ENCODE data around the gene MAPK4.
"Not testable (repeated sequence)": the region's sequence is repeated elsewhere in the genome, so short reads cannot be mapped to it uniquely, and the experiment has no call there.

MAPK4 gene

DNA sequence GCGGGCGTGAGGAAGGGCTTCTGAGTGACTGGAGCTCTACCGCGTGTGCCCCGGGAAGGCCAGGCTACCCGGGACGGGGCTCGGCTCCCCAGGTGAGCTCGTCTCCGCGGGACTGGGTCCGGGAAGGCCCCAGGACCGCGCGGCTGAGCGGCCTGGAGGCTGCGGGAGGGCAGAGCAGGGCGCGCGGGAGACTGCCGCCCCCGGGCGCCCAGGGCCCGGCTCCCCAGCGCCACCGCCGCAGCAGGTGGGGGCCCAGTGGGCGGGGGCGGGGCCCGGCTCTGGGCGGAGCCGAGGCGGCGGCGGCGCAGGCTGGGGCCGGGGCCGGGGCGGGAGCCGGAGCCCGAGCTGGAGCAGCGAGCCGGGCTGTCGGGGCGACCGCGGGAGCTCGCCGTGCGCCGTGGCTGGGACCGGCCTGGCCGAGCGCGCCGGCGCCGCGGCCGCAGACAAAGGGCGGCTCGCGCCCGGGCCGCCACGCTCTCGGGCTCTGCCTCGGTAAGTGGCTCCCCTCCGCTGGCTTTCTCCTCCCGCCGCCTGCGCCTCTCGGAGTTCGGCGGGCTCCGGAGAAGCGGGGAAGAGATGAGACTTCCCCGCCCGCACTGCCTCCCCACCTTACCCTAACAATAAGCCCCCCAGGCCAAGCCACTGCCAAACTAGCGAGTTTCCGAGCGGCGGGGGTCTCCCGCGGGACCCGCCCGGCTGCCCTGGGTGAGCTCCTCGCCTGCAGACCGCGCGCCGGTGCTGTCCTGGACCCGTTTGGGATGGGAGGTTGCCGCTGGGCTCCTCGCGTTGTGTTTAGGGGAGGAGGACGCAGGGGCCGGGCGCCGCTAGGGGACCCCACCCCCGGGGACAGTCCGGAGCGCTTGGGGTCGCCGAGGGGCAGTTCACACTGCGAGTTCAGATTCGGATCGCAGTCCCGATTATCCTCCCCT, at the start of gene MAPK4:
MAPK4 (plus strand) TSS at position 336 of the 929 bp plus-strand sequence. CDS start 103,872 bp downstream, outside the sequence.
- no peak for DNase-seq

DNA sequence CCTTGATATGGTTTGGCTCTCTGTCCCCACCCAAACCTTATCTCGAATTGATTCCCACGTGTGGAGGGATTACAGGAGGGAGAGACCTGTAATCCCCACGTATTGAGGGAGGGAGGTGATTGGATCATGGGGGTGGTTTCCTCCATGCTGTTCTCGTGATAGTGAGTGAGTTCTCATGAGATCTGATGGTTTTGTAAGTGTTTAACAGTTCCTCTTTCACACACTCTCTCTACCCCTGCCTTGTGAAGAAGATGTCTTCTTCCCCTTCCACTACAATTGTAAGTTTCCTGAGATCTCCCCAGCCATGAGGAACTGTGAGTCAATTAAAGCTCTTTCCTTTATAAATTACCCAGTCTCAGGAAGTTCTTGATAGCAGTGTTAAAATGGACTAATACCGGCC, 42.6 kb upstream of the MAPK4 start:
- DNase-seq, result not testable (repeated sequence)

DNA sequence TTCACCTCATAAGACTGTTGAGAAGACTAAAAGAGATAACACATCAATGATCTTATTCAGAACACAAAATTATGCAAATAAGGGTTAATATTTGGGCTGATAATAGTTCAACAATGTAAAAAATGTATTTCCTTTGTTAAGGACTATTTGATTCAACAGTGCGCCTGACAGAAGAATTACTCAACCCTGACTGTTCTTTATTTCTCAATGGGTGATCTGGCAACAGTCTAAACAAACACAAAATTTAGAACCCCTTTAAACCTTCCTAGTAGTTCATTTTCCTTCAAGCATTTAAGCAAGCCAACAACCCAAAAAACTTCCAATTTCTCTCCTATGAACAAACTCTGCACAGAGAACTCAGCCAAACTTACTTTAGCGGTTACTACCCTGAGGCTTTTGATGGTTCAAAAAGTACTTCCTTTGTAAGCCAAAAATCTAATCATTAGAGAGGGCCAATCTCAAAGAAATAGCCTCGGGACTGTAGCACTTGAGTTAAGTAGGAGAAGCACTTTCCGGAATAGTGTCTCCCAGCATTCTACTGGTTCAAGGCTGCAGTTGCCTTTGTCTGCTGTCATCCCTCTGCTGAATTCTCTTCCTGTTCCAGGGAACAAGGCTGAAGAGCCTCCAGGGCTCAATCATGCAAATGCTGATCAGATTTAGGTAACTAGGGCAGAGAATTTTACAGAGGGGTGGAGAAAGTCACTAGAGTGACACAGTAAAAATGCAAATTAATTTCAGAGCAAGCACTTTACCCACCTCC, 40.9 kb upstream of the MAPK4 start:
- no peak for DNase-seq

DNA sequence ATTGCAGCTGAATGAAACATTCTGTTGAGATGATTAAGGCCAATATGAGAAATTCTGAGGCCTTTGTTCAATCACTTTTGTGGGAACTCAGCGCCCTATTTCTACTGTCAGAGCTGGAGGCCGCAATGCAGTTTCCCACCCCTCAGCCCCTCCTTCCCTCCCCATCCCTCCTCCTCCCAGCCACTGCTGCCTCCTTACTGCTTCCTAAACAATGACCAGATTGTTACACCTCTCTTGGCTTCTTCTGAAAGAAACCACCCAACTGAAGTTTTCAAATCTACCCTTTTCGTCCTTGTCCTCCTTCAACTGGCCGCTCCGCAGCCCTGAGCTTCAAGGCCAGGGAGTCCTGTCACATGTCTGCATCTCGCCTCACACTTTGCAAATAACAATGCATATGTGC, 36.7 kb upstream of the MAPK4 start:
- no peak for DNase-seq

DNA sequence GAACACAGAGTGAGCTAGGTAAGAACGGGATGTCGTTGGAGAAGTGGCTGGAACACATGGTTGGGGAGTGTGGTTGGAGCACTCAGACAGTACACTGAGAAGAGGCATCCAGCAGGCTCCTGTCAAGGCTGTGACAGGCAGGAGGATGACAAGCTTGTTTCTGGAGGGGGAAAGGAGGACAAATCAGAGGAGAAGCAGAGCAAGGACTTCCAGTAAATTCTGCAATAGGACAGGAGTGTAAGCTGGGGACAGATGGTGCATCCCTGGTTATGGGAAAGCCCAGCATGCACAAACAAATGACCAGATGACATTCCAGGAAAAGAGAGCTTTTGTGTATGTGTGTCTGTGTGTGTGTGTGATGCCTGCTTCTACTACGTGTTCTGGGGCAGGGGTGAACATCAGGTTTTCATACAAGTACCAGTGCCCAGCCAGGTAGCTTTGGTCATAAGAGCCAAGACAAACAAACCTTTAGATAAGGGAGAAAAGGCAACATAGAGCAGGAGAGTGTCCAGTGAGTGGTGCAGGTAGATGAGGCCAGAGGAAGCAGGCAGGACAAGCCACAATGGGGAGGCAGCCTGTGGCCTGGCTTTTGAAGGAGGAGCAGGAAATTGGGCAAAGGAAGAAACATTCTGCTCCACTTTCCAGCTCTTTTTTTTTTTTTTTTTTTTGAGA, 32.1 kb upstream of the MAPK4 start:
- no peak for DNase-seq

DNA sequence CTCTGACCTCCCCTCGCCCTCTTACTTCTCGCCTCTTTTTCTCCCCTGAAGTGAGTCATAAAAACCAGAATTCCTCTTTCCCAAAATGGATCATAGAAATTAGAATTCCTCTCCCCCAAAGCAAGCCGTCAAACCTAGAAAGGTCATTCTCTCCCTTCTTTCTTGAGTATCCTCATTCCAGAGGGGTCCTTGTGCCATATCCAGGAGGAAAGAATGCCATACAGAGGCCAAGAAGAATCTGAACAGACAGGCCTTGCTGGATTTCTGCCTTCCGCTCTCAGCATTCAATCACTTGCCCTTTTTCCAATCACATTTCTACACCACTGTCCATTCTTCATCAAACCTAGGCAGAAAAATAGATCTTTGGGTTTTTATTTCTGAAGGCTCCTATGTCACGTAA, 31.1 kb upstream of the MAPK4 start:
- DNase-seq, result no peak

DNA sequence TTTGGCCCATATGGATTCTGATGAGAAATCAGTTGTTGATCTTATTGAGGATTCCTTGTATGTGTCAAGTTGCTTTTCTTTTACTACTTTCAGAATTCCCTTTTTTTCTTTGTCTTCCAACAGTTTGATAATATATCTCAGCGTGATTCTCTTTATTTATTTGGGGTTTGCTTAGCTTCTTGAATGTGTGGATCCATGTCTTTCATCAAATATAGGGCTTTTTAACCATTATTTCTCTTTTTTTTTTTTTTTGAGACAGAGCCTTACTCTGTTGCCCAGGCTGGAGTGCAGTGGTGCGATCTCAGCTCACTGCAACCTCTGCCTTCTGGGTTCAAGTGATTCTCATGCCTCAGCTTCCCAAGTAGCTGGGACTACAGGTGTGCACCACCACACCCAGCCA, 26.1 kb upstream of the MAPK4 start:
- DNase-seq, result not testable (repeated sequence)

DNA sequence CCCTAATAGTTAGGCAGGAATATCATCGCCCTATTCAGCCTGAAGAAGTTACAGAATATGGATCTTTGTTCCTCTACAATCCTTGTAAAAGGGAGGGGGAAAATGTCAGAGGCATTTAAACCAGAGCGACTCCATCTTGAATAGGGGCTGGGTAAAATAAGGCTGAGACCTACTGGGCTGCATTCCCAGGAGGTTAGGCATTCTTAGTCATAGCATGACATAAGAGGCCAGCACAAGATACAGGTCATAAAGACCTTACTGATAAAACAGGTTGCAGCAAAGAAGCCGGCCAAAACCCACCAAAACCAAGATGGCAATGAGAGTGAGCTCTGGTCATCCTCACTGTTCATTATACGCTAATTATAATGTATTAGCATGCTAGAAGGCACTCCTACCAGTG, 15.4 kb upstream of the MAPK4 start:
- not testable (repeated sequence) for DNase-seq

DNA sequence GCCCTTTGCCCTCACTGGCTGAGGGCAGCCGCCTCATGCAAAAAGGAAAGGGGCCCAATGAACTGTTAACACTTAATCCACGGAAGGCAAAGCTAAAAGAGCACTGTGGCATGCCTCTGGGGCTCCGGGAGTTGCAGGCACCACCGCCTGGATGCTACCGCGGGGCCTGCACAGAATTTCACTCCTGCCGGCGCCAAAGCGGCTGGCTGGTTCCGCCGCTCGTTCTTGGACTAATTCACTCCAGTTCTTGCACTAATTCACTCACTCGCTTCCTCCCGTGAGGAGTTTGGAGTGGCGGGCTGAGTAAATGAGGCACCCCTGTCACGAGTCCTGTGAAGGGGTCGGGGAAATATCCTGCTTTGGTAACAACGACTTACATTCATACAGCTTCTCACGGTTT, 14.0 kb upstream of the MAPK4 start:
- no peak for DNase-seq

DNA sequence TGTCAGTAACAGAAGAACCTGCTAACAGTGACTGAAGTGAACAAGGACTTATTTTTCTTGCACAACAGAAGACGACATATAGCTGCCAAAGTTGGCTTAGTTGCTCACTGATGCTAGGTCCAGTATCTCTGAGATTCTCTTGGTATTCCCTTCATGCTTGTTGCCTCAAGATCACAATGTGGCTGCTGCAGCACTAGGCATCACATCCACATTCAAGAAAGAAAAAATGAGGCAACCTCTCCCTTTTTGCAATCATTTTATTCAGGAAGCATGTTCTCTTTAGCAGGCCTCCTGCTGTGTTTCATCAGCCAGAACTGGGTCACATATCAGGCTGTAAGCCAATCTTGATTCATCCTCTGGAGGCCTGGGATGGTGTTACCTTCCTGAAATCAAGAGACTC, 11.7 kb upstream of the MAPK4 start:
- DNase-seq, result no peak

DNA sequence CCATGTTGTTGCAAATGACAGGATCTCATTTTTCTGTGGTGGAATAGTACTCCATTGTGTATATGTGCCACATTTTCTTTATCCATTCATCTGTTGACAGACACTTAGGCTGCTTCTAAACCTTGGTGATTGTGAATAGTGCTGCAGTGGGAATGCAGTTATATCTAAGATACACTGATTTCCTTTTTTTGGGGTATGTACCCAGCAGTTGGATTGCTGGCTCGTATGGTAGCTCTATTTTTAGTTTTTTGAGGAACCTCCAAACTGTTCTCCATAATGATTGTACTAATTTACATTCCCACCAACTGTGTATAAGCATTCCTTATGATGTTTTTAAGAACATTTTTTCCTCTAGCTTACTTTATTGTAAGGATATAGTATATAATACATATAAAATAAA, 8.2 kb upstream of the MAPK4 start:
- not testable (repeated sequence) for DNase-seq

DNA sequence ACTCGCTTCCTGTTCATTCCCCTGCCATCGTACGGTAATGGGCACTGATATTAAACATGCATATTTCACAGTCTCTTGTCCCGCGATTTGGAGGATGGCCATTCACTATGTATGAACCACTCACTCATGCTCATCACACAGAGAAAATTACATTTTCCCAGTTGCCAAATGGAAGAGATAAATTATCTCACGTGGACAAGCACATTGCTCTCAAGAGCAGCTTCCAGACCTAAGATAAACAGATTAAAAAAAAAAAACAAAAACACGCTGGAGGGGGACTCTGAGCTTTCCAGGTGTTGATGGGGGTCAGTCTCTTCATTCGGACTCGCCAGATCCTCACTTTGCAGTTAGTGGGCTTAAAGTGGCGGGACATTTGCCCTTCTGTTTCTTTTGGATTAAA, 1.7 kb upstream of the MAPK4 start:
- no peak for DNase-seq

DNA sequence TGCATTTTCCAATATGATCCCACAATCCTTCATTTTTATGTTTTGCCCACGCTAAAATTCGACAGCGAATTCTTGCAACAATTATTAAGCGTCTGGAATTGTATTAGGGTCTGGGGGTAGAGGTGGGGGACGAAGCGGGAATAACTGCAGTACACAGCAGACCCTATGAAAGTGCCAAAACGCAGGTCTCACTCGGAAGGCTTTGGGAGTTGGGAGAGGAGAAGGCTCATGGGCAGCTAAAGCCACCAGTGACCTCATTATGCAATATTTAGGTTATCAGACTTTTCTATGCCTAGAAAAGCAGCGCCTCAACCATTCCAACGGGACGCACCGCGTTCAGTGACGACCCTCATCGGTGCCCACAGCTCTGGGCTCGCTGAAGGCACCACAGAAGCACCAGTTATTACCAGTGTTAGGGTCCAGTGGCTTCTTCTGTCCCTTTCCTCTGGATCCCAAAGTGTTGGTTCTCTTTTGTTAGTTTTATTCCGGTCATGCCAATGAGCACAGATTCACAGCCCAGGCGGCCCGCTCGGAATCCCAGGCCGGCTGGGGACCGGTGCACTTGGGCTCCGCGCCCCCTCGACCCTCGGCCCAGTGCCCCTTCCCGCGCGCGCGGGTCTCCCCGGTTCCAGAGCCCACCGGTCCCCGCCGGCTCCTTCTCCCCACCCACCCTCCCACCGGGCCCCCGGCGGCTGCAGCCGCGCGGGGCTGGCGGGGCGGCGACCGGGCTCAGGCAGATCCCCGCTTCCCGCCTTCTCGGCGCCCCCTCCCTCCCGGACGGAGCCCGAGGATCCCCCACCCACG, 737 bp upstream of the MAPK4 start:
- DNase-seq, result no peak

DNA sequence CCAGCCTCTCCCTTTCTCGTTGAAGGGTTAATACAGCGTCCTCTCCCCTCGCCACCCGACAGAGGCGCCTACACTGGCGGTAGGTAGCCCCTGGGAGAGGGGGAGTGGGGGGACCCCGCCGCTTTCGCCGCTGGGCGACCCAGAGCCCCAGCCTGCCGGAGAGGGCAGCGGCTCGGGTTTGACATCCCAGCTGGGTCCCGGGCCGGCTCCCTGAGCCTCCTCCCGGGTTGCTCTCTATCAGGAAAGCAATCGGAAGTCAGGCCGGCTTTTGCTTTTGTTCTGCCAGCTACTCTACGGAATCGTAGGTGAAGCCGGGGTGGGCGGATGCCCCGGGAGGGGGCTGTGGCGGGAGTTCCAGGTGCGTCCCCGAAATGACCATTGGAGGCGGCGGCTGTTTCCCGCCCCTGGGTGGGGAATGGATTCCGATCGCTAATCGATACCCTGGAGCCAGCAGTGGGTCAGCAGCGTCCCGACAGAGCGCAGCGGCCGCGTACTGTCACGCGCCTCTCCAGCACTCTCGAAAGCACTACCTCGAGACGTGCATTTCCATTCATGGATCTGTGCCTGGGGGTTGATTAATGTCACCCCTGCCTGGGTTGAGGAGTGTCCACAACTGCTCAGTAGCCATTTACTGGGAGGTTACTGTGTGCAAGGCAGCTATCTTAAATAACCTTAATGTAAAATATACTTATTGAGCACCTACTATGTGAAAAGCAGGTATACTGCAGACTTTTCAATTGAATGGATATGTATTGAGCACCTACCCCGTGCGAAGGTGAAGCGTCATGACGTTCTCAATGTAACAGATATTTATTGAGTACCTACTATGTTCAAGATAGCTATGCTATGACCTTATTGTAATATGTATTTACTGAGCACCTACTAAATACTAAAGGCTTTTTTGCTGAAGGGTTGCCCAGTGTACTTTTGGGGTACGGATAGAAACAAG, 1.1 kb downstream of the MAPK4 start:
- DNase-seq, result no peak

DNA sequence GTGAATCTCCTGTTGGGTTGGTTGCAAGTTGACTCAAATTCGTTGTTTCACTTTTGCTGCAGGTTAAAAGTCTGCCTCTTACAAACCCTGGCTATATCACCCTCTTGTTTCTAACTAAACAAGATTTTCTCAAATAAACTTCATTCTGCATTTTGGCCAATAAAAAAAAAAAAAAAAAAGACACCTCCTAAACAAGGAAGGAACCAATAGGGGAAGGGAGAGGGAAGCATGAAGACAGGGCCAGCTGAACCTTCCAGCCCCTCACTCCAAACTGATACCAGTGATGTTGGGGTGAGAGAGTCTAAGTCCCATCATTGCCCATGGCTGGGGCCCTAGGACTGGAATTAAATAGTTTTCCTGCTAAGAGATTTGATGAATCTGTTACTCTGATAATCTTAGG, 2.4 kb downstream of the MAPK4 start:
- not testable (repeated sequence) for DNase-seq

DNA sequence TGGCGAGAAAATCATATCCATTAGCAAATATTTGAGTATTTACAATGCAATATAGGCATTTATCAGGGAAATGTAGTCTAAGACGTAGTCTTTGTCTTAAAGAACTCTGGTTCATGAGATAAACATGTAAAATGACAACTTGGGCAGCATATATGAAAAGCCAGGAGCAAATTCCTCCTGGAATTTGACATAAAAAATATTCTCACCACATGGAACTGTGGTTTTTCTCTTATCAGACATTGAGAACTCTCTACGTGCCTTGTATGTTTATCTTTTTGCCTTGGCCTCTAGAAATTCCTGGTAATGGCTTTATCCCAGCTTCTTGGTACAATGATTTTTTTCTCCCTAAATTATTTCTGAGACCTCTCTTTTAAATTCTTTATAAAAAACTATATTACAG, 2.8 kb downstream of the MAPK4 start:
- DNase-seq, result no peak

DNA sequence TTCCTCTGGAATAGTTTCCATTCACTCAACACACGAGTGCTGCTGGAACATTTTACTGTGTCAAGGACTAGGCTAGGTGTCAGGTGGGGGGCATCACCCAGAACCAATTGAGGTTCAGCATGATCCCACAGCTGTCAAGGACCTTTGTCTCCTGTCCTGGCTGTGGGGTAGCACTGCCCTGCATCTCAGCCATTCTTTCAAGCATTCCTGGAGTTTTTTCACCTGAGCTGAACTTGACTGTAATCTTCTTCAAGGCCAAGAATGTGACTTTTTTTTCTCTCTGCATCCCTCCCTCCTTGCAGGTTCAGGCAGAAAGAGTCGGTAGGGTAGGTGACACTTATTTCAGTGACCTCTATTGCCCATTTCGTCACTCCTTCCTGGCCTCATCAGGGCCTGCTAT, 3.5 kb downstream of the MAPK4 start:
- no peak for DNase-seq

DNA sequence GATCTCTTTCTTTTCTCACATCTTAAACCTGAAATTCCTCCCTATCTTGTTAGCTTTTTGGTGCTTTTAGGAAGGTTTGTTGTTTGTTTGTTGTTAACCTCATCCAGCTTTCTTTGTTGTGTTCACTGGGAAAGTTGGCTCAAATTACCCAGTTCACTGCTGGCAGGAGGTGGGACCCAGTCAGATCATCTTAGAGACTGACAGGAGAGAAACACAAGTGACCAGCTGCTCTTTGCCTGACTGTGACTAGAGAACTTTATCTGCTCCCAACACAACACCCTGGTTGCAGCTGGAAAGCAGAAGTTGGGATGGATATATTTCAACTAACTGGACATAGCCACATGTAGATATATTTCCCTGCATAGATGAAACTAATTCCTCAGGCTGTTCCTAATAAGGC, 10.0 kb downstream of the MAPK4 start:
- DNase-seq, result no peak

DNA sequence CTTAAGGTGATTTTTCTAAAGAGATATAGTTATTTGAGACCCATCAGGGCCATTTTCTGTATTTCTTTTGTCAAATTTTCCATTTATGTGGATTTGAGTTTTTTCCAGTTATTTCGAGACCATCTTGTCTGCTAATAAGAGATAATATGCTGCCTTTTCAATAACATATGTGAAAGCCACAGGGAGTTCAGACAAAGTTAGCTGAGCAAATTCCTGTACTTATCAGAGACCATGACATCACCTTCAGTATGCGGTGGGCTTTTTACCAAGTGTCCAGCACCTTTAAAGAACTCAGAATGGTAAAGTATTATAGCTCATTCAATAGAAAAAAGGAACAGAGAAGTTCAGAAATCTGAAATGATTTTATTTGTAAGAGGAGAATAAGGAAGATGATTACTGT, 11.7 kb downstream of the MAPK4 start:
- no peak for DNase-seq

DNA sequence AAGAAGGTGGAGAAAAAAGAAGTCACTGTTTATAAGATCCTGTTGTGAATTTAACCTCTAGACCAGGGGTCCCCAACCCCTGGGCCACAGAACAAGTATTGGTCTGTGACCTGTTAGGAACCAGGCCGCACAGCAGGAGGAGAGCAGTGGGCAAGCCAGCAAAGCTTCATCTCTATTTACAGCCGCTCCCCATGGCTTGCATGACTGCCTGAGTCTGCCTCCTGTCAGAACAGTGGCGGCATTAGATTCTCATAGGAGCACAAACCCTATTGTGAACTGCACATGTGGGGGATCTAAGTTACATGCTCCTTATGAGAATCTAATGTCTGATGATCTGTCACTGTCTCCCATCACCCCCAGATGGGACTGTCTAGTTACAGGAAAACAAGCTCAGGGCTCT, 13.3 kb downstream of the MAPK4 start:
- DNase-seq, result not testable (repeated sequence)

DNA sequence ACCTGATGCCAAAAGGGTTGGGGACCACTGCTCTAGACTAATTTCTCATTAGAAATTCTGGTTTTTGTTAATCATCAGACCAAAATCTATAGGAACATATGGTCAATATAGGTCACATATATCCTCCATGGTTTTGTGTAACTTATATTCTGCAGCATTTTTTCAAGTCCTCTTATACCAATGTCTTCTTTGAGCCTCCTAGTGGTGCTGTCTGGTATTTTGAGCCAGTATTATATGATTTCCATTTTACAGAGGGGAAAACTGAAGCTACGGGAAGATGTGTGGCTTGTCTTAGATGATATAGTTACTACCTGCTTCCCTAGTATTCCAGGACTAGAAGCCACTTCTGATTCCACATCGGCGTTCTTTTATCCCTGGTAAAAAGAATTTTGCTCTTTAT, 13.8 kb downstream of the MAPK4 start:
- no peak for DNase-seq

DNA sequence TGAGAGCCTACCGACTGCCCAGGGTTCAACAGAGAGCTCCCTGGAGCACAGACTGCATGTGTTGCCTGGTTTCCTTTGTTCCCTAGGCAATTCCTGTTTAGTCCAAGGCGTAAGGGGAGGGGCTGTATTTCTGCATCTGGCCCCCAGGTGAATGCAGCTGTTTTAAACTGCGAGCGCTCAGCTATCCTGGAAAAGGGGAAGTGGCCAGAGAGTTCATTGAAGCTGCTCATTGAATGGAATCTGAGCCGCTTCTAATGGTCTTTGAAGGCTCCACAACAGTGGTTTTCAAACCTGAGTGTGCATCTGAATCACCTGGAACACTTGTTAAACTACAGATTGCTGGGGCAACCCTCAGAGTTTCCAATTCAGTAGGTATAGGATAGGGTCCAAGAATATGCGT, 18.1 kb downstream of the MAPK4 start:
- DNase-seq, result no peak
